ENCODE measurements around the gene C6orf15.

GRCh38 chr6:31125586-31126363 is 13.4 kb upstream of the C6orf15 start:
- TF ChIP-seq EZH2 (IDR thresholded peaks at IDR 0.05) (no peak), CTCF (IDR thresholded peaks at IDR 0.05) (no peak)
